ENCODE results near the gene NEFH. TPM values are rescaled to one million over a fixed set of nuclear protein-coding genes. Genes with fewer than 3 reads are reported as not detected.

NEFH gene, protein sequence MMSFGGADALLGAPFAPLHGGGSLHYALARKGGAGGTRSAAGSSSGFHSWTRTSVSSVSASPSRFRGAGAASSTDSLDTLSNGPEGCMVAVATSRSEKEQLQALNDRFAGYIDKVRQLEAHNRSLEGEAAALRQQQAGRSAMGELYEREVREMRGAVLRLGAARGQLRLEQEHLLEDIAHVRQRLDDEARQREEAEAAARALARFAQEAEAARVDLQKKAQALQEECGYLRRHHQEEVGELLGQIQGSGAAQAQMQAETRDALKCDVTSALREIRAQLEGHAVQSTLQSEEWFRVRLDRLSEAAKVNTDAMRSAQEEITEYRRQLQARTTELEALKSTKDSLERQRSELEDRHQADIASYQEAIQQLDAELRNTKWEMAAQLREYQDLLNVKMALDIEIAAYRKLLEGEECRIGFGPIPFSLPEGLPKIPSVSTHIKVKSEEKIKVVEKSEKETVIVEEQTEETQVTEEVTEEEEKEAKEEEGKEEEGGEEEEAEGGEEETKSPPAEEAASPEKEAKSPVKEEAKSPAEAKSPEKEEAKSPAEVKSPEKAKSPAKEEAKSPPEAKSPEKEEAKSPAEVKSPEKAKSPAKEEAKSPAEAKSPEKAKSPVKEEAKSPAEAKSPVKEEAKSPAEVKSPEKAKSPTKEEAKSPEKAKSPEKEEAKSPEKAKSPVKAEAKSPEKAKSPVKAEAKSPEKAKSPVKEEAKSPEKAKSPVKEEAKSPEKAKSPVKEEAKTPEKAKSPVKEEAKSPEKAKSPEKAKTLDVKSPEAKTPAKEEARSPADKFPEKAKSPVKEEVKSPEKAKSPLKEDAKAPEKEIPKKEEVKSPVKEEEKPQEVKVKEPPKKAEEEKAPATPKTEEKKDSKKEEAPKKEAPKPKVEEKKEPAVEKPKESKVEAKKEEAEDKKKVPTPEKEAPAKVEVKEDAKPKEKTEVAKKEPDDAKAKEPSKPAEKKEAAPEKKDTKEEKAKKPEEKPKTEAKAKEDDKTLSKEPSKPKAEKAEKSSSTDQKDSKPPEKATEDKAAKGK
- total RNA-seq: 0.87 TPM
- long read RNA-seq, partial matches to known transcripts: 0 of 2 reads
- long read RNA-seq, other reads (novel, unspliced or antisense): 0 of 2 reads

DNA sequence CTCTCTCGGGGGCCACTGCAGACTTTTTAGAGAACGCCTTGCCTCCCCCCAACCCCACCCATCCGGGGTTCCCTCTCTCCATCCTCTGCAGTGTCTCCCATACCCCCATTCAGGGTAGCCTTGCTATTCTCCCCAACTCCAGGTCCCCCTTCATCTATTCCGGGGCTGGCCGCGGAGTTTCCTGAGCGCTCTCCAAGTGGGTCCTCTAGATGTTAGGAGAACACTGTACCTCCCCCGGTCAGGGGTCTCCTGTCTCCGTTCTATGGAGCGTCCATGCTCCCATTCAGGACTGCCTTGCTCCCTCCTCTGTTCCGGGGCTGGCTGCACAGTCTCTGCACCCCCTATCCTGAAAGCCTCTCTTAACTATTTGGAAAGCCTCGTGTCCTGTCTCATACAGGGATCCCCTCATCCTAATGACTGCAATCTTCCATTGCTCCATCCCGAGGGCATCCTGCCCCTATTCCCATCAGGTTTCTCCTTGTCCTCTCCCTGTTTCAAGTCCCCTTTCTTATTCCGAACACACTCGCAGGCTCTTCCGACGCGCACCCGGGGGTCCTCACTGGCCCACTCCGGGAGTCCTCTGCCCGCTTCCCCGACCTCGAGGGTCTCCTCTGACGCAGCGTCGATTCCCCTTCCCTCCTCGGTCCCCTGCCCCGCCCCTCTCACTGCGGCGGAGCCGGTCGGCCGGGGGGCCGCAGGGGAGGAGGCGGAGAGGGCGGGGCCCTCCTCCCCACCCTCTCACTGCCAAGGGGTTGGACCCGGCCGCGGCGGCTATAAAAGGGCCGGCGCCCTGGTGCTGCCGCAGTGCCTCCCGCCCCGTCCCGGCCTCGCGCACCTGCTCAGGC lies at the start of gene NEFH:
NEFH (plus strand) TSS at position 802 of the 845 bp plus-strand sequence. CDS start 45 bp downstream, outside the sequence.
- DNase-seq (ENCODE audit: low spot score): no peak

DNA sequence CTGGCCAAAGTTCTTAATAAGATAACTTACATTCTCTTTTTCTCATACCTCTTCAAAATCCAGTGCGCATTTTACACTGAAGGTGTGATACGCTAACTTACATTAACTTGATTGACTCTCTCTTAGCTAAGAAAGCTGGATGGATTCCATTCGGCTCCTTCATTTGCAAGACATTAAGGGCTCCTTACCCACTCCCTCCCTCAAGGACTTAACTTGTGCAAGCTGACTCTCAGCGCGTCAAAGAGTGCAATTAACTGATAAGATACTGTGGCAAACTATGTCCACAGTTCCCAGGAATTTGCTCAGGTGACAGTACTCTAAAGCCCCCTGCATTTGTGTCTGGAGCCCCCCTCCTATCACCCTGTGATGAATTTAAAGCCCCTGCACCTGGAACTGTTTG lies 48.0 kb upstream of the NEFH start:
- no peak for DNase-seq (ENCODE audit: low spot score)

DNA sequence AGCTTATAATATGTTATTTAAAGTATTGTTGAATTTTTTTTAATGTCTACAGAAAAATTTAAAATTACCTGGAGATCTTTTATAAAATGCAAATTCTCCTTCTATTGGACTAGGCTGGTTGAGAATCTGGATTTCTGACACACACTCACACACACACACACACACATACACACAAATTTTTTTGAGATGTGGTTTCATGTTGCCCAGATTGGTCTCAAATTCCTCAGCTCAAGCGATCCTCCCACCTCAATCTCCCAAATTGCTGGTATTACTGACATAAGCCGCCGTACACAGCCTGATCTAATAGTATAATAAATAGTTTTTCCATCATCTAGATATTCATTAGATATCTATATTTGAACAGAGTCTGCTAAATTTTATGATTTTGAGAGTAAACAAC lies 46.2 kb upstream of the NEFH start:
- DNase-seq (ENCODE audit: low spot score): no peak

- peak; percentile 26 for DNase-seq (ENCODE audit: low spot score)
Measured at GRCh38 chr22:29434288-29434687, 45.7 kb upstream of the NEFH start.

GRCh38 chr22:29435236-29436136 lies 44.5 kb upstream of the NEFH start:
- no peak for DNase-seq (ENCODE audit: low spot score)

GRCh38 chr22:29438283-29438682 lies 41.7 kb upstream of the NEFH start, which contains the start of gene RFPL1:
Gene RFPL1 (plus strand): TSS chr22:29438583.
- DNase-seq (ENCODE audit: low spot score): peak; percentile 47

DNA sequence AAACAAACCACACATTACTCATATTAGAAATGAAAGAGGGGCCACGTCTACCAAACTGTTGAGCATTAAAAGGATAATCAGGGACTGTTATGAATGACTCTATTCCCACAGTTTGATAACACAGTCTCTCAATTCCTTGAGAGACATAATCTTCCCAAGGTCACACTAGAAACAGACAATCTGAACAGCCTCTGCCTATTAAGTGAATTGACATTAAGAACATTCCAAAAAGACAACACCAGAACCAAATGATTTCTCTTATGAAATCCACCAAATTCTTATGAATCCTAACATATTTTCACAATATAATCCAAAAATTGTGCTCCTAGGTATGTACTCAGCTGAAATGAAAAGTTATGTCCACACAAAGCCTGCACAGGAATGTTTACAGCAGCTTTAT lies 37.0 kb upstream of the NEFH start:
- DNase-seq (ENCODE audit: low spot score): no peak

DNA sequence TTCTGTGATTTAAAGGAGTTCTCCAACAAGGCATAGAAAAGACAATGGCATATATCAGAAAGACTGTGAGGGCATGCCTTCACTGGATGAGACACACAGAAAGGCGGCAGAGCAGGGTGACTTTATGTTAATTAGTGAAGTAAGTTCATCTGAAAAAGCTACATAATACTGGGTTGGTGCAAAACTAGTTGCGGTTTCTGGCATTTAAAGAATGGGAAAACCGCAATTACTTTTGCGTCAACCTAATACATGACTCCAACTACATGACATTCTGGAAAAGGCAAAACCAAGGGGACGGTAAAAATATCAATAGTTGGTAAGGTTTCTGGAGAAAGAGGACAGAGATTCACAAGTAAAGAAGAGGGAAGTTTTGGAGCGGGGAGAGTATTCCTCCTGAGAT lies 36.6 kb upstream of the NEFH start:
- no peak for DNase-seq (ENCODE audit: low spot score)

DNA sequence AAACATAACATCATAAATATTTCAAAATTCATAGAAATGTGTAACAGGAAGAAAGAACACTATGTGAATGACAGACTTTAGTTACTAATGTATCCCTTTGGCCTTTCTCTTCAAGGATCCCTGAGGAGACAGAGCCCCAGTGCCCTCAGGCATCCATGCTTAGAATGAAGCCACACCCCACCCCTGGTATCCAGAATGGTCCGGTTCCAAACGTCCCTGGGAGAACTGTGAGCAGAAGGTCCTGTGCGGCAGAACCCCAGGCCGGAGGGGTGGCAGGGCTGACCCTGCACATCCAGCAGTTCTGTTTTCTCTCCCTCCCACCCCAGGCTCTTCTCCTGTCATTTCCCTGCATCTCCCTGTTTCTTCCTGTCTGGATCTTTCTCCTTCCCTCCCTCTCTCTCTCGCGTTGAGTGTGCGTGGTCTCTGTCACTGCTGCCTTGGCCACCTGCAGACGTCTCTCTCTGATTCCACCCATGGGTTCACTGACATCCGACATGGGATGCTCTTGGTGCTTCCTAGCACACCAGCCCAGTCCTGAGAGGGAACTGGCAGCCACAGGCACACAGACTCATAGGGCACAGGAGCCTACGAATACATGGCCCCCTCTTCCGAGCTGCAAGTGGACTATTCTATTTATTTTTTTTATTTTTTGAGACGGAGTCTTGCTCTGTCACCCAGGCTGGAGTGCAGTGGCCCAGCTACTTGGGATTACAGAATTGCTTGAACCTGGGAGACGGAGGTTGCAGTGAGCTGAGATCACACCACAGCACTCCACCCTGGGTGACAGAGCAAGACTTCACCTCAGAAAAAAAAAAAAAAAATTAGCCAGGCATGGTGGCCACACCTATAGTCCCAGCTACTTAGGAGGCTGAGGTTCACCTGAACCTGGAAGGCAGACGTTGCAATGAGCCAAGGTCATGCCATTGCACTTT lies 35.9 kb upstream of the NEFH start:
- DNase-seq (ENCODE audit: low spot score): peak; percentile 24

- peak; percentile 37 for DNase-seq (ENCODE audit: low spot score)
Measured at GRCh38 chr22:29445508-29445907, 34.5 kb upstream of the NEFH start.

DNA sequence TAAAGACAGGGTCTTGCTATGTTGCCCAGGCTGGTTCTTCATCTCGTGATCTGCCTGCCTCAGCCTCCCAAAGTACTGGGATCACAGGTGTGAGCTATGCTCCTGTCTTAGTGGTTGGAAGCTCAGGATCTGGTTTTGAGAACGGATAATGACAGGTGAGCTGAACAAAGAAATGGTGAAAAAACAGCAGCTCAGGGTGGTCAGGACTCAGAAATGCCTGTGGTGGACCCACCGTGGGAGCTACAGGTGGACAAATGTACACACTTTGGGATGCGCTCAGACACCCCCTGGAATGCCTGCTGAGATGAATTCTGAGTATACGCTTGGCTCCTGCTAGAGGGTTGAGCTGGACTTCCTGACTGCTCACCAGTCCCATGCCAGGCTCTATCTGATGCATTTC lies 32.1 kb upstream of the NEFH start:
- peak; percentile 67 for DNase-seq (ENCODE audit: low spot score)

- peak; percentile 72 for DNase-seq (ENCODE audit: low spot score)
Measured at GRCh38 chr22:29449296-29449875, 30.6 kb upstream of the NEFH start.

DNA sequence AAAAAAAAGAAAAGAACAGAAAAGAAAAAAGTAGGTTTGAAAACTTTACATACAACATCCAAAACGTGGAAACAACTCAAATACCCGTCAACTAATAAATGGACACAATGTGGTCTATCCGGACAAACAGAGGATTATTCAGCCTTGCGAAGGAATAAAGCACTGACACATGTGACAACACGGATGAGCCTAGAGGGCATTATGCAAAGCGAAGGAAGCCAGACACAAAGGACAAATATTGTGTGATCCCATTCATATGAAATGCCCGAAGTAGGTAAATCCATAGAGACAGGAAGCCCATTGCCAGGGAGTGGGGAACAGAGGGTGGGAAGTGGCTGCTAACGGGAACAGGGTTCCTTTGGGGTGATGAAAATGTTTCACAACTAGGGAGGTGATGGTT lies 29.8 kb upstream of the NEFH start:
- no peak for DNase-seq (ENCODE audit: low spot score)

GRCh38 chr22:29451863-29452262 lies 28.2 kb upstream of the NEFH start:
- DNase-seq (ENCODE audit: low spot score): no peak

DNA sequence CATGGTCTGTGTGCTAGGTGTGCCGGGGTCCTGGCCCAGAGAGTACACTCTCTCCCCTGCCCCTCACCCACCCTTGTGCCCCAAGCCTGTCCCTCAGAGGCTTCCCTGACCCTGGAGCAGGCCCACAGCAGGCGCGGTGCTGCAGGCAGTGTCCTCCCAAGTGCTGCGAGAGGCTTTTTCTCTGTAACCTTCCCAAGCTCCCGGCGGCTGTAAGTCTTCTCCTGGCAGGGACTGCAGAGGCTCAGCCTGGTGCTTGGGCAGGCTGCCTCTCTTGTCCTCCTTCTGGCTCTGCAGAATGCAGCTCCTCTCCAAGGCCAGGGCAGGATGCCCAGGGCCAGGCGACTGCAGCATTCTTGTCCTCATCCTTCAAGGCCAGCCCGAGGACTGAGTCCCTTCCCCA lies 25.7 kb upstream of the NEFH start:
- DNase-seq (ENCODE audit: low spot score): no peak

DNA sequence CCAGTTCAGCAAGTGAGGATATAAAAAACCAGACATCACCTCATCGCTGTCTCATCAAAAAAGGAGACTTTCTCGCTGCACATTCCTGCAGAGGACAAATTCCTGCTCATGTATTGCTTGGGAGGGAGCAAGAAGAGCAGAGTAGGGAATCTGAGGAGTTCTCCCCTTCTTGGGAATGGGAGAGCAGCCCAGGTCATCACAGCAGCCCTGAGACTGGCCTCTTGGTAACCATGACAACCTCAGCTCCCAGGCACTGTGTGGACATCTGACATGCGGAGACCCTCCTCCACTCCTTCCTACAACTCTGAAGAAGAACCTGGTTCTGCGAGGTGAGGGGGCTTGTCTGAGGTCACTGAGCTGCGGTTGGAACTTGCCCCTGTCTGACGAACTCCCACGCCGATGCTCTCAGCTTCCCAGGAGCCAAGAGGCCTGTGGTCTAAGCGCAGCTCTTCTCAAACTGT lies 23.8 kb upstream of the NEFH start:
- DNase-seq (ENCODE audit: low spot score): no peak

DNA sequence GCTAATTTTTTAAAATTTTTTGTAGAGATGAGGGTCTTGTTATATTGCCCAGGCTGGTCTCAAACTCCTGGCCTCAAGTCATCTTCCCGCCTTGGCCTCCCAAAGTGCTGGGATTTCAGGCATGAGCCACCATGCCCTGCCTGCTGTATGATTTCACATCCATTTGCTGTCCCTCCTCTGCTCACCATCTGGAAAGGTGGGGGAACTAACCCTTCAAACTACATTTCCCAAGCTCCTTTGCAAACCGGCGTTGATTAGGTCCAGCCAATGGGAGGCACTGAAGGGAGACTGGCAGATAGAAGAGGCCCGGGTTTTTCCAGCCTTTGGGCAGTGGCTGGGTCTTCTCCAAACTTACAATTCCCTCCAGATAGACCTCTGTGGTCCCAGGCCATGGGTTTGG lies 22.3 kb upstream of the NEFH start:
- no peak for DNase-seq (ENCODE audit: low spot score)

- DNase-seq (ENCODE audit: low spot score): no peak
Measured at GRCh38 chr22:29458551-29458950, 21.5 kb upstream of the NEFH start.
